WTC11 (cell line): ENCODE measurements around the gene CLEC10A.

Experiments used
- ATF1 ChIP-seq: sonication (generic); formaldehyde crosslinking; IDR thresholded peaks from 2 replicates; pipeline ENCODE4 v1.8.1; 2023; ENCODE audit warnings: mild to moderate bottlenecking, moderate library complexity, missing genetic modification reagents
- CREB1 ChIP-seq: sonication (generic); formaldehyde crosslinking; IDR thresholded peaks from 2 replicates; pipeline ENCODE4 v1.8.0; 2023; ENCODE audit warnings: mild to moderate bottlenecking, missing genetic modification reagents
- ETV6 ChIP-seq: sonication (generic); formaldehyde crosslinking; IDR thresholded peaks from 2 replicates; pipeline ENCODE4 v1.8.1; 2022; ENCODE audit warnings: mild to moderate bottlenecking, missing genetic modification reagents
- NR1H2 ChIP-seq: sonication (generic); formaldehyde crosslinking; IDR thresholded peaks from 2 replicates; pipeline ENCODE4 v1.9.0; 2021; ENCODE audit warnings: mild to moderate bottlenecking, moderate library complexity, missing genetic modification reagents
- NR3C1 ChIP-seq: sonication (generic); formaldehyde crosslinking; conservative IDR thresholded peaks from 2 replicates; pipeline ENCODE4 v1.8.1; 2023; ENCODE audit warnings: low read depth, mild to moderate bottlenecking, missing genetic modification reagents
- RELA ChIP-seq: sonication (generic); formaldehyde crosslinking; IDR thresholded peaks from 2 replicates; pipeline ENCODE4 v1.8.1; 2022; ENCODE audit warnings: missing genetic modification reagents, mild to moderate bottlenecking, borderline replicate concordance
- TEAD1 ChIP-seq: sonication (generic); formaldehyde crosslinking; IDR thresholded peaks from 2 replicates; pipeline ENCODE4 v1.8.0; 2022; ENCODE audit warnings: mild to moderate bottlenecking, missing genetic modification reagents
- TF ChIP-seq, protein P1 (sequence below): sonication (generic); formaldehyde crosslinking; IDR thresholded peaks from 2 replicates; pipeline ENCODE4 v1.8.1; 2023; ENCODE audit warnings: mild to moderate bottlenecking, missing genetic modification reagents
- TF ChIP-seq, protein P2 (sequence below): fragments of 200-600 bp; IDR thresholded peaks from 2 replicates; pipeline ENCODE4 v1.8.0; 2022; ENCODE audit warnings: antibody characterized with exemption
- TF ChIP-seq, protein P3 (sequence below): sonication (generic); formaldehyde crosslinking; IDR thresholded peaks from 2 replicates; pipeline ENCODE4 v1.8.0; 2023; ENCODE audit warnings: missing genetic modification reagents, mild to moderate bottlenecking, borderline replicate concordance
- TF ChIP-seq, protein P4 (sequence below): sonication (generic); formaldehyde crosslinking; conservative IDR thresholded peaks from 2 replicates; pipeline ENCODE4 v1.8.1; 2022; ENCODE audit warnings: mild to moderate bottlenecking, missing genetic modification reagents
- TF ChIP-seq, protein P5 (sequence below): fragments of 250-450 bp; sonication (Bioruptor Pico); conservative IDR thresholded peaks from 2 replicates; pipeline ENCODE4 v1.9.0; 2021; ENCODE audit warnings: mild to moderate bottlenecking

DNA sequence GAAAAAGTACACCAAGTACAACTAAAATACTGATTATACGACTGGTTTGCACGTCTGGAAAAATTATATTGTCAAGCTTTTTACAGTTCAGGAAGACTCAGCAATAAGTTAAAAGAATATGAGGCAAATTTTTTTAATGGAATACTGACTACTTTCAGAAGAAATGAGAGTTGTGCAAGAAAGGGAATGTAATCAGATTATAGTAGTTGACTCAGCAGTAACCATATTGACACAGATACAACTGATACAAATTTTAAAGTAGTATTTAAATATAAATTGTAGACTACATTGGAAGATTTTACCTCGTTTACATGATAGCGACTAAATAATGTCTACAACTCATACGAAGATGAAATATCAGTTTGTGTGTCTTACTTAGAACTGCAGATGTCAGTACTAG is 17.9 kb upstream of the CLEC10A start:
- TF ChIP-seq, protein P1, sequence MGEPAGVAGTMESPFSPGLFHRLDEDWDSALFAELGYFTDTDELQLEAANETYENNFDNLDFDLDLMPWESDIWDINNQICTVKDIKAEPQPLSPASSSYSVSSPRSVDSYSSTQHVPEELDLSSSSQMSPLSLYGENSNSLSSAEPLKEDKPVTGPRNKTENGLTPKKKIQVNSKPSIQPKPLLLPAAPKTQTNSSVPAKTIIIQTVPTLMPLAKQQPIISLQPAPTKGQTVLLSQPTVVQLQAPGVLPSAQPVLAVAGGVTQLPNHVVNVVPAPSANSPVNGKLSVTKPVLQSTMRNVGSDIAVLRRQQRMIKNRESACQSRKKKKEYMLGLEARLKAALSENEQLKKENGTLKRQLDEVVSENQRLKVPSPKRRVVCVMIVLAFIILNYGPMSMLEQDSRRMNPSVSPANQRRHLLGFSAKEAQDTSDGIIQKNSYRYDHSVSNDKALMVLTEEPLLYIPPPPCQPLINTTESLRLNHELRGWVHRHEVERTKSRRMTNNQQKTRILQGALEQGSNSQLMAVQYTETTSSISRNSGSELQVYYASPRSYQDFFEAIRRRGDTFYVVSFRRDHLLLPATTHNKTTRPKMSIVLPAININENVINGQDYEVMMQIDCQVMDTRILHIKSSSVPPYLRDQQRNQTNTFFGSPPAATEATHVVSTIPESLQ: no peak
- TF ChIP-seq ATF1 (CRISPR knock-in tag): no peak
- no peak for TF ChIP-seq CREB1
- TF ChIP-seq, protein P2, sequence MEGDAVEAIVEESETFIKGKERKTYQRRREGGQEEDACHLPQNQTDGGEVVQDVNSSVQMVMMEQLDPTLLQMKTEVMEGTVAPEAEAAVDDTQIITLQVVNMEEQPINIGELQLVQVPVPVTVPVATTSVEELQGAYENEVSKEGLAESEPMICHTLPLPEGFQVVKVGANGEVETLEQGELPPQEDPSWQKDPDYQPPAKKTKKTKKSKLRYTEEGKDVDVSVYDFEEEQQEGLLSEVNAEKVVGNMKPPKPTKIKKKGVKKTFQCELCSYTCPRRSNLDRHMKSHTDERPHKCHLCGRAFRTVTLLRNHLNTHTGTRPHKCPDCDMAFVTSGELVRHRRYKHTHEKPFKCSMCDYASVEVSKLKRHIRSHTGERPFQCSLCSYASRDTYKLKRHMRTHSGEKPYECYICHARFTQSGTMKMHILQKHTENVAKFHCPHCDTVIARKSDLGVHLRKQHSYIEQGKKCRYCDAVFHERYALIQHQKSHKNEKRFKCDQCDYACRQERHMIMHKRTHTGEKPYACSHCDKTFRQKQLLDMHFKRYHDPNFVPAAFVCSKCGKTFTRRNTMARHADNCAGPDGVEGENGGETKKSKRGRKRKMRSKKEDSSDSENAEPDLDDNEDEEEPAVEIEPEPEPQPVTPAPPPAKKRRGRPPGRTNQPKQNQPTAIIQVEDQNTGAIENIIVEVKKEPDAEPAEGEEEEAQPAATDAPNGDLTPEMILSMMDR: no peak
- TF ChIP-seq, protein P3, sequence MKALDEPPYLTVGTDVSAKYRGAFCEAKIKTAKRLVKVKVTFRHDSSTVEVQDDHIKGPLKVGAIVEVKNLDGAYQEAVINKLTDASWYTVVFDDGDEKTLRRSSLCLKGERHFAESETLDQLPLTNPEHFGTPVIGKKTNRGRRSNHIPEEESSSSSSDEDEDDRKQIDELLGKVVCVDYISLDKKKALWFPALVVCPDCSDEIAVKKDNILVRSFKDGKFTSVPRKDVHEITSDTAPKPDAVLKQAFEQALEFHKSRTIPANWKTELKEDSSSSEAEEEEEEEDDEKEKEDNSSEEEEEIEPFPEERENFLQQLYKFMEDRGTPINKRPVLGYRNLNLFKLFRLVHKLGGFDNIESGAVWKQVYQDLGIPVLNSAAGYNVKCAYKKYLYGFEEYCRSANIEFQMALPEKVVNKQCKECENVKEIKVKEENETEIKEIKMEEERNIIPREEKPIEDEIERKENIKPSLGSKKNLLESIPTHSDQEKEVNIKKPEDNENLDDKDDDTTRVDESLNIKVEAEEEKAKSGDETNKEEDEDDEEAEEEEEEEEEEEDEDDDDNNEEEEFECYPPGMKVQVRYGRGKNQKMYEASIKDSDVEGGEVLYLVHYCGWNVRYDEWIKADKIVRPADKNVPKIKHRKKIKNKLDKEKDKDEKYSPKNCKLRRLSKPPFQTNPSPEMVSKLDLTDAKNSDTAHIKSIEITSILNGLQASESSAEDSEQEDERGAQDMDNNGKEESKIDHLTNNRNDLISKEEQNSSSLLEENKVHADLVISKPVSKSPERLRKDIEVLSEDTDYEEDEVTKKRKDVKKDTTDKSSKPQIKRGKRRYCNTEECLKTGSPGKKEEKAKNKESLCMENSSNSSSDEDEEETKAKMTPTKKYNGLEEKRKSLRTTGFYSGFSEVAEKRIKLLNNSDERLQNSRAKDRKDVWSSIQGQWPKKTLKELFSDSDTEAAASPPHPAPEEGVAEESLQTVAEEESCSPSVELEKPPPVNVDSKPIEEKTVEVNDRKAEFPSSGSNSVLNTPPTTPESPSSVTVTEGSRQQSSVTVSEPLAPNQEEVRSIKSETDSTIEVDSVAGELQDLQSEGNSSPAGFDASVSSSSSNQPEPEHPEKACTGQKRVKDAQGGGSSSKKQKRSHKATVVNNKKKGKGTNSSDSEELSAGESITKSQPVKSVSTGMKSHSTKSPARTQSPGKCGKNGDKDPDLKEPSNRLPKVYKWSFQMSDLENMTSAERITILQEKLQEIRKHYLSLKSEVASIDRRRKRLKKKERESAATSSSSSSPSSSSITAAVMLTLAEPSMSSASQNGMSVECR (CRISPR knock-in tag): no peak
- no peak for TF ChIP-seq TEAD1
- TF ChIP-seq, protein P4, sequence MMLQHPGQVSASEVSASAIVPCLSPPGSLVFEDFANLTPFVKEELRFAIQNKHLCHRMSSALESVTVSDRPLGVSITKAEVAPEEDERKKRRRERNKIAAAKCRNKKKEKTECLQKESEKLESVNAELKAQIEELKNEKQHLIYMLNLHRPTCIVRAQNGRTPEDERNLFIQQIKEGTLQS (CRISPR knock-in tag): no peak
- TF ChIP-seq, protein P5, sequence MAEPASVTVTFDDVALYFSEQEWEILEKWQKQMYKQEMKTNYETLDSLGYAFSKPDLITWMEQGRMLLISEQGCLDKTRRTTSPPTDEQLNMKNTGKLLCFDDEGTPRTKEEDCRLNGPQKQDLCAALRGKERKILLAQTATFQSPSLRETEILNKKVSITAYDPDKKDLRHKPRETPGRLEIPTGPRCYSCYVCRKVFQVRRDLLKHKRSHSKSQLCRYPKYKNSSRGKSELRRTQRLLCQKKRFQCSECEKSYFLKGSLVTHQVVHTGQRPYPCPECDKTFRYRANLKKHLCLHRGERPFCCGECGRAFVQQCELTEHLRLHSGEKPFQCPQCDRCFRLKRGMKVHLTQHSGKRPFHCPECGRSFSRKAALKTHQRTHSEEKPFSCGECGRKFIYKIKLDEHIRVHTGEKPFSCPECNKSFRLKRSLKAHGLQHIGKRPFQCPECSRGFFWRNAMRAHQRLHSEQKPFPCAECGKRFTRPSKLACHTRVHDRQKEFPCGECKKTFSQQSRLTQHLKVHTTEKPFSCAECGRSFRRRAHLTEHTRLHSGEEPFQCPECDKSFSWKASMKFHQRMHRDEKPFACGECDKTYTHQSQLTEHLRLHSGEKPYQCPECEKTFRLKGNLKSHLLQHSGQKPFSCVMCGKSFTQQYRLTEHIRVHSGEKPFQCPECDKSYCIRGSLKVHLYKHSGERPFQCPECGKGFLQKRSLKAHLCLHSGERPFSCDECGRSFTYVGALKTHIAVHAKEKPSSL (CRISPR knock-in tag): no peak
- no peak for TF ChIP-seq NR3C1 (CRISPR knock-in tag)
- TF ChIP-seq RELA (CRISPR knock-in tag): no peak
- no peak for TF ChIP-seq ETV6 (CRISPR knock-in tag)
- no peak for TF ChIP-seq NR1H2 (CRISPR knock-in tag)
